H1 (cell line): ENCODE results near the gene LNPK. TPM values are rescaled to one million over a fixed set of nuclear protein-coding genes. Genes with fewer than 3 reads are reported as not detected.

Experiments used
- BCL11A ChIP-seq, 2 experiments: IDR thresholded peaks; one replicate each; pipeline ENCODE4 v1.6.1; 2011; ENCODE audit warnings: low read depth in 2 of 2, low read length in 2 of 2, mild to moderate bottlenecking in 2 of 2
- CHD2 ChIP-seq: IDR thresholded peaks from 2 replicates; pipeline ENCODE4 v1.6.1; 2012; ENCODE audit warnings: low read length, improper control_type of control experiment
- CHD7 ChIP-seq: fragments of 300-600 bp; sonication (generic); IDR thresholded peaks from 2 replicates; pipeline ENCODE4 v1.7.1; 2012; ENCODE audit warnings: low read length, moderate library complexity, mild to moderate bottlenecking, inconsistent platforms; ENCODE audit not compliant: insufficient replicate concordance
- polyA plus RNA-seq, 7 experiments: library from polyadenylated mRNA; depleted of rRNA in 3 of 7; stranded (reverse) in 5 of 7; unstranded in 2 of 7; fragments of >200 nt in 5 of 7; fragments of 200-250 nt in 2 of 7; gene quantifications; 1 replicate in 5 of 7; 2 replicates in 1 of 7; 4 replicates in 1 of 7; pipeline versions ENCODE4 v1.2.1 to v1.2.3, GENCODE V29; 2011 to 2013; ENCODE audit warnings: missing spikeins in 2 of 7, mixed read lengths in 2 of 7
- total RNA-seq: library from RNA; stranded (reverse); fragmentation: NEBNext Ultra II Directional; extraction: Animal tissue kit (Norgen Biotek cat#: 25700); gene quantifications from 2 replicates; pipeline ENCODE4 v1.2.1, GENCODE V29; 2021

Gene LNPK
- total and polyA plus RNA-seq, 2 of the 8 experiments (the other 6 are each of a cell fraction or from before 2014, with no cell fraction given), result 3.1 to 10.3 TPM

- peak; percentile 40 for TF ChIP-seq CHD7
- no peak for TF ChIP-seq BCL11A (IDR thresholded peaks at IDR 0.05; ENCODE audit: low read depth in 2 of 2, low read length in 2 of 2)
- no peak for TF ChIP-seq CHD2
Observed at GRCh38 chr2:175981551-175981950, 20.5 kb downstream of the LNPK start (continued).
